Measurements from ENCODE around the gene RANBP1.
A peak's percentile ranks its signal among the peaks of the same experiment; 100 is the strongest.

RANBP1 gene

GRCh38 chr22:20109411-20110358 lies 6.2 kb upstream of the RANBP1 start:
- no peak for DNase-seq

GRCh38 chr22:20110359-20110985 lies 5.4 kb upstream of the RANBP1 start:
- DNase-seq: no peak

GRCh38 chr22:20111045-20111688 lies 4.7 kb upstream of the RANBP1 start:
- DNase-seq: peak; percentile 36 to 45

GRCh38 chr22:20111689-20112622 lies 3.9 kb upstream of the RANBP1 start:
- DNase-seq: no peak

GRCh38 chr22:20112623-20113511 lies 3.0 kb upstream of the RANBP1 start:
- no peak for DNase-seq

GRCh38 chr22:20113551-20114310 lies 2.2 kb upstream of the RANBP1 start:
- DNase-seq: no peak

GRCh38 chr22:20114506-20115475 lies 1.1 kb upstream of the RANBP1 start:
- DNase-seq: no peak

GRCh38 chr22:20116376-20116950 lies 559 bp downstream of the RANBP1 start:
- no peak for DNase-seq

- peak; percentile 92 to 95 for DNase-seq
Measured at GRCh38 chr22:20116951-20117632, 1.2 kb downstream of the RANBP1 start, which contains the start of gene TRMT2A. TRMT2A (minus strand) TSS chr22:20117226; CDS start chr22:20116906, 320 bp downstream.

GRCh38 chr22:20117633-20118299 lies 1.9 kb downstream of the RANBP1 start:
- DNase-seq: no peak

GRCh38 chr22:20118300-20119020 lies 2.6 kb downstream of the RANBP1 start:
- no peak for DNase-seq

GRCh38 chr22:20121856-20122415 lies 6.0 kb downstream of the RANBP1 start:
- DNase-seq: no peak

GRCh38 chr22:20123366-20124082 lies 7.6 kb downstream of the RANBP1 start:
- DNase-seq: no peak

- DNase-seq: no peak
Measured at GRCh38 chr22:20124083-20124787, 8.3 kb downstream of the RANBP1 start.
